Thyroid gland (tissue), 4 donors: ENCODE measurements around the gene EFNA4. TPM values are rescaled to one million over a fixed set of nuclear protein-coding genes. Genes with fewer than 3 reads are reported as not detected.
A peak's percentile ranks its signal among the peaks of the same experiment; 100 is the strongest.

Experiments used
- DNase-seq, 2 donors: peaks; one replicate each; pipeline ENCODE4 v3.0.0-alpha.2; 2019
- H3K27ac ChIP-seq, 3 donors: fragments of 200-600 bp; sonication (generic); 1 replicate in 2 of 3; 2 replicates in 1 of 3; pipeline ENCODE4 v1.5.1; 2016 to 2019; ENCODE audit warnings: mild to moderate bottlenecking in 1 of 3, moderate library complexity in 1 of 3
- H3K27me3 ChIP-seq: fragments of 200-600 bp; sonication (generic); one replicate; pipeline ENCODE4 v1.5.1; 2019
- H3K36me3 ChIP-seq, 2 donors: fragments of 200-600 bp; sonication (generic); one replicate each; pipeline ENCODE4 v1.5.1; 2016 to 2019
- H3K4me1 ChIP-seq, 2 donors: fragments of 200-600 bp; sonication (generic); one replicate each; pipeline ENCODE4 v1.5.1; 2017 to 2019
- H3K4me3 ChIP-seq, 3 donors: fragments of 200-600 bp; sonication (generic); replicated peaks in 1 of 3; 1 replicate in 2 of 3; 2 replicates in 1 of 3; pipeline ENCODE4 v1.5.1; 2016; ENCODE audit warnings: mild to moderate bottlenecking in 1 of 3
- H3K9me3 ChIP-seq: fragments of 200-600 bp; sonication (generic); one replicate; pipeline ENCODE4 v1.5.1; 2017
- POLR2A ChIP-seq, 2 donors: fragments of 450-650 bp; IDR thresholded peaks; one replicate each; pipeline ENCODE4 v1.6.1; 2017; ENCODE audit warnings: antibody characterized with exemption in 2 of 2, mild to moderate bottlenecking in 2 of 2, moderate library complexity in 1 of 2
- WGBS, 2 donors: methylation state at CpG; one replicate each; pipeline ENCODE4 v1.1.5; 2017; 5-methylcytosine and 5-hydroxymethylcytosine counted together
- intact Hi-C: fragments of 100-400 bp; cut with DNase I; formaldehyde crosslinking; loops from one replicate; pipeline ENCODE4 v1.15.1; 2023
- total RNA-seq, 4 donors: library from RNA; depleted of rRNA; stranded (reverse); fragments of >200 nt; gene quantifications; one replicate each; pipeline ENCODE4 v1.2.3, GENCODE V29; 2016
- TF ChIP-seq, protein P1 (sequence below), 6 experiments: fragments of 200-600 bp in 3 of 6; fragments of 450-650 bp in 3 of 6; sonication (generic) in 3 of 6; IDR thresholded peaks; one replicate each; pipeline ENCODE4 v1.5.1; 2016 to 2019; ENCODE audit warnings: antibody characterized with exemption in 6 of 6, mild to moderate bottlenecking in 2 of 6, inconsistent platforms in 1 of 6, moderate library complexity in 1 of 6

Gene EFNA4
- total RNA-seq, 4 donors from 2014 or later: 7.5 to 13.1 (median 9.9) TPM

DNA sequence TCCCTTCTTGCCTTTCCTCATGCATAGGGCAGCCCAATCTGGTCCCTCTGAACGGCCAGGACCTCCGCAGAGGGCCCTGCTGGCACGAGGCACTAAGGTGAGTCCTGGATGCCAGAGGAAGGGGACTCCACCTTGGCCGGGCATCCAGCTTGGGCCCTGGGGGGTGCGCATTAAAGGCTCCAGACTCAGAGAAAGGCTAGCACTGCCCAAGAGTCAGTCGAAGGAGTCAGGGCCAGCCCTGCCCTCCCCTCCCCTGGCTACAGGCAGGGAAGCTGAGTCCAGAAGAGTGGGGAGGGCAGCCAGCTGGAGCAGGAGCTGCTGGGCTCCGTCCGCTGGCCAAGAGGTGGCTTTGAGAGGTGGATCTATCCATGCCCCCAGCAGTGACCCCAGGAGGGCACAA, 2.8 kb upstream of the EFNA4 start:
- H3K36me3 ChIP-seq: peaks cover 11 to 23% of the 10 kb centered on the region in 2 donors
- intact Hi-C loops: loop anchor here (10.0 kb wide), 2 partner anchors 396 to 496 kb away; partner anchors contain the start of gene CHRNB2
- 85 to 90% methylated on average over 2 to 5 of the region's 8 CpGs for WGBS, 2 donors
- no peak for TF ChIP-seq POLR2A (IDR thresholded peaks at IDR 0.05)
- TF ChIP-seq, protein P1, sequence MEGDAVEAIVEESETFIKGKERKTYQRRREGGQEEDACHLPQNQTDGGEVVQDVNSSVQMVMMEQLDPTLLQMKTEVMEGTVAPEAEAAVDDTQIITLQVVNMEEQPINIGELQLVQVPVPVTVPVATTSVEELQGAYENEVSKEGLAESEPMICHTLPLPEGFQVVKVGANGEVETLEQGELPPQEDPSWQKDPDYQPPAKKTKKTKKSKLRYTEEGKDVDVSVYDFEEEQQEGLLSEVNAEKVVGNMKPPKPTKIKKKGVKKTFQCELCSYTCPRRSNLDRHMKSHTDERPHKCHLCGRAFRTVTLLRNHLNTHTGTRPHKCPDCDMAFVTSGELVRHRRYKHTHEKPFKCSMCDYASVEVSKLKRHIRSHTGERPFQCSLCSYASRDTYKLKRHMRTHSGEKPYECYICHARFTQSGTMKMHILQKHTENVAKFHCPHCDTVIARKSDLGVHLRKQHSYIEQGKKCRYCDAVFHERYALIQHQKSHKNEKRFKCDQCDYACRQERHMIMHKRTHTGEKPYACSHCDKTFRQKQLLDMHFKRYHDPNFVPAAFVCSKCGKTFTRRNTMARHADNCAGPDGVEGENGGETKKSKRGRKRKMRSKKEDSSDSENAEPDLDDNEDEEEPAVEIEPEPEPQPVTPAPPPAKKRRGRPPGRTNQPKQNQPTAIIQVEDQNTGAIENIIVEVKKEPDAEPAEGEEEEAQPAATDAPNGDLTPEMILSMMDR (IDR thresholded peaks at IDR 0.05): no peak
- no peak for DNase-seq
- no peaks in the 10 kb centered on the region for H3K9me3 ChIP-seq
- peaks cover 26 to 31% of the 10 kb centered on the region in 2 donors for H3K4me1 ChIP-seq
- no peak overlapping the region for H3K27ac ChIP-seq
- no peaks in the 10 kb centered on the region for H3K27me3 ChIP-seq
- no peak overlapping the region for H3K4me3 ChIP-seq

GRCh38 chr1:155061381-155062150, 2.0 kb upstream of the EFNA4 start:
- Histone ChIP-seq H3K4me3 (no peak overlapping the region), H3K36me3 (peaks cover 11 to 19% of the 10 kb centered on the region in 2 donors), H3K9me3 (no peaks in the 10 kb centered on the region), H3K4me1 (peaks cover 26 to 31% of the 10 kb centered on the region in 2 donors), H3K27ac (no peak overlapping the region), H3K27me3 (no peaks in the 10 kb centered on the region)
- intact Hi-C loops: loop anchor here (2.0 to 10.0 kb wide), 3 partner anchors 23 to 497 kb away; partner anchors contain the start of gene CHRNB2
- 22 to 31% methylated on average over 8 to 21 of the region's 21 CpGs for WGBS, 2 donors
- TF ChIP-seq, protein P1 (IDR thresholded peaks at IDR 0.05): peak; percentile 97 to 100 (median 98)
- TF ChIP-seq POLR2A (IDR thresholded peaks at IDR 0.05): no peak
- peak; percentile 88 to 91 for DNase-seq

DNA sequence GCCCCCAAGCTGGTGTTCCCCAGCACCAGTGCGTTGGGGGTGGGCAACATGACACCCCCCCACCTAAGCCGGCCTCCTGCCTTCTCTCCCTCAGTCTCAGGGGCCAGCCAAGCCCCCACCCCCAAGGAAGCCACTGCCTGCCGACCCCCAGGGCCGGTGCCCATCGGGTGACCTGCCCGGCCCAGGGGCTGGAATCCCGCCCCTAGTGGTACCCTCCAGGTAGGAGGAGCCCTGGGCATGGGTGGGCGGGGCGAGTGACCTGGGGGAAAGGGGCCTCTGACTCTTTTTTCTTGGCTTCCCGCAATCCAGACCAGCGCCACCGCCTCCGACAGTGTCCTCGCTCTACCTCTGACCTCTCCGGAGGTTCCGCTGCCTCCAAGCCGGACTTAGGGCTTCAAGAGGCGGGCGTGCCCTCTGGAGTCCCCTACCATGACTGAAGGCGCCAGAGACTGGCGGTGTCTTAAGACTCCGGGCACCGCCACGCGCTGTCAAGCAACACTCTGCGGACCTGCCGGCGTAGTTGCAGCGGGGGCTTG, 1.3 kb upstream of the EFNA4 start:
- Histone ChIP-seq H3K9me3 (no peaks in the 10 kb centered on the region), H3K4me1 (peaks cover 26 to 31% of the 10 kb centered on the region in 2 donors), H3K27me3 (no peaks in the 10 kb centered on the region), H3K4me3 (no peak overlapping the region), H3K36me3 (peaks cover 10 to 17% of the 10 kb centered on the region in 2 donors), H3K27ac (no peak overlapping the region)
- TF ChIP-seq, protein P1 (IDR thresholded peaks at IDR 0.05): no peak
- no peak for TF ChIP-seq POLR2A (IDR thresholded peaks at IDR 0.05)
- DNase-seq: peak; percentile 45 to 52
- intact Hi-C loops: loop anchor here (2.0 to 10.0 kb wide), 3 partner anchors 23 to 497 kb away; partner anchors contain the start of gene CHRNB2
- WGBS, 2 donors: 22 to 29% methylated on average over 13 to 18 of the region's 29 CpGs

DNA sequence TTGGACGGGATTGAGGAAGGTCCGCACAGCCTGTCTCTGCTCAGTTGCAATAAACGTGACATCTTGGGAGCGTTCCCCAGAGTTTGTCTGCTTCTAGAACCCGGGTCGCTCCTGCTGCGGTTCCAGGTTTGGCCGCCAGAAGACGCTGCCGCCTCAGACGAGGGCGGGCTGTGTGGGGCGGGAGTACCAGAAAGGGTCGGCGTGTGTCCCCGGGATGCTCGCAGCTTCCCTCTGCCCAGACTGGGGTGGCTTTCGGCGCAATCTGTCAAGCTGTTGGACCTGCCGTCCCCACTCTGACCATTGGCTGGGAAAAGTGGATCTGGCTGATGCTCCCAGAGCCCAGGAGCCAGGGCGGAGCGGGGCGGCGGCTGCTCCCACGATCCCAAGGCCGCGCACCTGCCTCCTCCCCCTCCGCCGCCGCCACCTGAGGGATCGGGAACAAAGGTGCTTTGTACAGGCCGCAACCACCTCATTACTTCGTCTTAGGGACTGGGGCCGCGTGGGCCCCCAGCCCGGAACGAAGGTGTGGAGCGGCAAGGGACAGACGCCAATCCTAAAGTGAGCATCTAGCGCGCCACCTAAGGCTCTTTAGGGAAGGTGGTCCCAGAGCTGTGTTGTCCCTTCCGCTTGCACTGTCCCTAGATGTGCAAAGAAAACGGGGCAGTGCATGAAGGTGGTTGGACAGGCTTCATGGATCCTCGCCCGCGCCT, 683 bp upstream of the EFNA4 start:
- Histone ChIP-seq H3K4me1 (peaks cover 26 to 31% of the 10 kb centered on the region in 2 donors), H3K36me3 (peaks cover 3 to 11% of the 10 kb centered on the region in 2 donors), H3K4me3 (peak overlapping the region; percentile 75 to 92 (median 81)), H3K27me3 (no peaks in the 10 kb centered on the region), H3K9me3 (no peaks in the 10 kb centered on the region), H3K27ac (peak overlapping the region in 1 of 3 donors; percentile 76)
- intact Hi-C loops: loop anchor here (2.0 to 10.0 kb wide), 3 partner anchors 22 to 498 kb away; partner anchors contain the start of gene CHRNB2
- TF ChIP-seq POLR2A (IDR thresholded peaks at IDR 0.05): no peak
- TF ChIP-seq, protein P1 (IDR thresholded peaks at IDR 0.05): peak; percentile 54 to 74 (median 60)
- WGBS, 2 donors: 7 to 10% methylated on average over 21 to 35 of the region's 46 CpGs
- peak; percentile 53 to 55 for DNase-seq
